Fibroblast of lung (primary cell): ENCODE measurements around the gene PCGF3. TPM values are rescaled to one million over a fixed set of nuclear protein-coding genes. Genes with fewer than 3 reads are reported as not detected.

Experiments
- DNase-seq, 2 donors: peaks; one replicate each; pipeline versions ENCODE4 v3.0.0 to v3.0.0-alpha.2; 2010; ENCODE audit warnings: low read depth in 2 of 2
- H2AFZ ChIP-seq: 2 replicates; pipeline ENCODE4 v1.5.1; 2012; ENCODE audit warnings: low read length, control low read depth, inconsistent platforms
- H3K27ac ChIP-seq: 2 replicates; pipeline ENCODE4 v1.5.1; 2011; ENCODE audit warnings: low read length, control low read depth; ENCODE audit not compliant: insufficient read depth
- H3K27me3 ChIP-seq: 2 replicates; pipeline ENCODE4 v1.5.1; 2011; ENCODE audit warnings: mild to moderate bottlenecking, low read length; ENCODE audit not compliant: control insufficient read depth, insufficient read depth
- H3K36me3 ChIP-seq: 2 replicates; pipeline ENCODE4 v1.5.1; 2011; ENCODE audit warnings: low read length; ENCODE audit not compliant: control insufficient read depth, insufficient read depth
- H3K4me1 ChIP-seq: 2 replicates; pipeline ENCODE4 v1.5.1; 2011; ENCODE audit warnings: low read length; ENCODE audit not compliant: control insufficient read depth, insufficient read depth; ENCODE audit errors: extremely low read depth
- H3K4me2 ChIP-seq: 2 replicates; pipeline ENCODE4 v1.5.1; 2011; ENCODE audit warnings: low read length, control low read depth; ENCODE audit not compliant: insufficient read depth; ENCODE audit errors: extremely low read depth
- H3K4me3 ChIP-seq, 4 experiments: fragments of 200-600 bp in 1 of 4; sonication (generic) in 1 of 4; replicated peaks in 1 of 4; 2 replicates each; pipeline ENCODE4 v1.5.1; 2011 to 2016; ENCODE audit warnings: low read length in 4 of 4, low read depth in 3 of 4, mild to moderate bottlenecking in 3 of 4, control low read depth in 2 of 4, inconsistent platforms in 1 of 4, mixed read lengths in 1 of 4; ENCODE audit not compliant: insufficient read depth in 1 of 4; ENCODE audit errors: control extremely low read depth in 1 of 4
- H3K79me2 ChIP-seq: 2 replicates; pipeline ENCODE4 v1.5.1; 2012; ENCODE audit warnings: mild to moderate bottlenecking, low read length, inconsistent platforms; ENCODE audit not compliant: control insufficient read depth, insufficient read depth
- H3K9ac ChIP-seq: 2 replicates; pipeline ENCODE4 v1.5.1; 2011; ENCODE audit warnings: mild to moderate bottlenecking, low read length, control low read depth; ENCODE audit not compliant: insufficient read depth
- H3K9me3 ChIP-seq: 2 replicates; pipeline ENCODE4 v1.5.1; 2012; ENCODE audit warnings: low read depth, low read length; ENCODE audit not compliant: control insufficient read depth, insufficient read depth
- H4K20me1 ChIP-seq: 2 replicates; pipeline ENCODE4 v1.5.1; 2011; ENCODE audit warnings: low read length; ENCODE audit not compliant: control insufficient read depth, insufficient read depth; ENCODE audit errors: extremely low read depth
- CTCF ChIP-seq, 2 donors: IDR thresholded peaks in 1 of 2; conservative IDR thresholded peaks in 1 of 2; 1 replicate in 1 of 2; 2 replicates in 1 of 2; pipeline ENCODE4 v1.5.1; 2011 to 2012; ENCODE audit warnings: low read length in 2 of 2, control low read depth in 1 of 2, inconsistent platforms in 1 of 2, low read depth in 1 of 2, mild to moderate bottlenecking in 1 of 2
- EZH2 ChIP-seq: IDR thresholded peaks from 2 replicates; pipeline ENCODE4 v1.5.1; 2012; ENCODE audit warnings: low read length, control low read depth, mild to moderate bottlenecking; ENCODE audit errors: missing control alignments
- polyA plus RNA-seq, 2 donors: library from polyadenylated mRNA; depleted of rRNA in 1 of 2; stranded (reverse) in 1 of 2; unstranded in 1 of 2; fragments of >200 nt; gene quantifications; 2 replicates each; pipeline ENCODE4 v1.2.1, GENCODE V29; 2011 to 2012; ENCODE audit warnings: missing spikeins in 1 of 2
- total RNA-seq: library from RNA; depleted of rRNA; stranded (reverse); fragments of >200 nt; gene quantifications from 2 replicates; pipeline ENCODE4 v1.2.1, GENCODE V29; 2014

PCGF3 gene
- total and polyA plus RNA-seq, 2 donors (not counting 1 experiment from before 2014, with no cell fraction given), result 24.8 to 27.1 TPM

GRCh38 chr4:819401-820229, 114.0 kb downstream of the PCGF3 start:
- no peak overlapping the region for H3K27ac ChIP-seq
- H3K27me3 ChIP-seq, result peaks cover 28% of the 10 kb centered on the region
- TF ChIP-seq EZH2 (no peak), CTCF (conservative IDR thresholded peaks at IDR 0.05 in 1 of 2, IDR thresholded peaks at IDR 0.05 in 1 of 2; ENCODE audit: low read depth in 1 of 2, low read length in 2 of 2) (no peak)
- no peak overlapping the region for H3K4me2 ChIP-seq
- H3K9ac ChIP-seq, result no peak overlapping the region
- no peak overlapping the region for H2AFZ ChIP-seq
- H3K4me3 ChIP-seq, result no peak overlapping the region
- no peaks in the 10 kb centered on the region for H3K79me2 ChIP-seq
- H3K9me3 ChIP-seq, result no peaks in the 10 kb centered on the region
- DNase-seq, result no peak
- H3K36me3 ChIP-seq, result no peaks in the 10 kb centered on the region
- H4K20me1 ChIP-seq, result no peaks in the 10 kb centered on the region
- H3K4me1 ChIP-seq, result no peaks in the 10 kb centered on the region

Other genes starting within 250 kb of the PCGF3 start
- gene ZNF721, start 206.7 kb upstream of the PCGF3 start, total RNA-seq, result 20.3 and 22.1 TPM in 2 replicates
- 9.7 and 10.2 TPM in 2 replicates for gene ZNF721, start 206.7 kb upstream of the PCGF3 start, polyA plus RNA-seq
- gene PIGG, start 206.6 kb upstream of the PCGF3 start, total RNA-seq, result 38.3 and 52.4 TPM in 2 replicates
- gene PIGG, start 206.6 kb upstream of the PCGF3 start, polyA plus RNA-seq, result 33.4 and 40.7 TPM in 2 replicates
- not detected in 2 replicates for gene TMEM271, start 129.5 kb upstream of the PCGF3 start, total RNA-seq
- not detected in 2 replicates for gene TMEM271, start 129.5 kb upstream of the PCGF3 start, polyA plus RNA-seq
- gene PDE6B, start 80.3 kb upstream of the PCGF3 start, total RNA-seq, result 2.1 and 2.8 TPM in 2 replicates
- 0.15 TPM in 1 of 2 replicates, not detected in the other for gene PDE6B, start 80.3 kb upstream of the PCGF3 start, polyA plus RNA-seq
- gene ATP5ME, start 31.6 kb upstream of the PCGF3 start, total RNA-seq, result 204 and 257 TPM in 2 replicates
- 356 and 367 TPM in 2 replicates for gene ATP5ME, start 31.6 kb upstream of the PCGF3 start, polyA plus RNA-seq
- 13.4 and 14.4 TPM in 2 replicates for gene MYL5, start 31.3 kb upstream of the PCGF3 start, total RNA-seq
- 8.6 and 9.6 TPM in 2 replicates for gene MYL5, start 31.3 kb upstream of the PCGF3 start, polyA plus RNA-seq
- gene SLC49A3, start 16.7 kb upstream of the PCGF3 start, total RNA-seq, result 3.9 and 5.1 TPM in 2 replicates
- 0.42 and 0.62 TPM in 2 replicates for gene SLC49A3, start 16.7 kb upstream of the PCGF3 start, polyA plus RNA-seq
- 0.66 TPM in 1 of 2 replicates, not detected in the other for gene CPLX1, start 120.3 kb downstream of the PCGF3 start, total RNA-seq
- 0.03 and 0.09 TPM in 2 replicates for gene CPLX1, start 120.3 kb downstream of the PCGF3 start, polyA plus RNA-seq
- gene GAK, start 226.5 kb downstream of the PCGF3 start, total RNA-seq, result 37.2 and 48.2 TPM in 2 replicates
- gene GAK, start 226.5 kb downstream of the PCGF3 start, polyA plus RNA-seq, result 10.1 and 13.9 TPM in 2 replicates
- 10.3 and 16.3 TPM in 2 replicates for gene TMEM175, start 226.6 kb downstream of the PCGF3 start, total RNA-seq
- 23.9 and 29.2 TPM in 2 replicates for gene TMEM175, start 226.6 kb downstream of the PCGF3 start, polyA plus RNA-seq